Cortex of kidney (tissue), 1 donor: ENCODE data around the gene FAM3C.
"Not testable (repeated sequence)": the region's sequence is repeated elsewhere in the genome, so short reads cannot be mapped to it uniquely, and the experiment has no call there.

Experiments
- DNase-seq: peaks from one replicate; lab custom pipeline; 2025; lab: John Stamatoyannopoulos, UW

Gene FAM3C

GRCh38 chr7:121330053-121330833, 65.9 kb downstream of the FAM3C start:
- DNase-seq: no peak

- DNase-seq: no peak
Measured at GRCh38 chr7:121329191-121330052, 66.7 kb downstream of the FAM3C start.

GRCh38 chr7:121328508-121329190, 67.5 kb downstream of the FAM3C start, which contains the start of gene WNT16:
Gene WNT16, plus strand, starts transcription at chr7:121329000. Its CDS starts 293 bp downstream, at chr7:121329293.
- DNase-seq: no peak

GRCh38 chr7:121327671-121328070, 68.4 kb downstream of the FAM3C start:
- DNase-seq: no peak

- DNase-seq: no peak
Measured at GRCh38 chr7:121323515-121324302, 72.4 kb downstream of the FAM3C start.

- no peak for DNase-seq
Measured at GRCh38 chr7:121322460-121322859, 73.6 kb downstream of the FAM3C start.

- not testable (repeated sequence) for DNase-seq
Measured at GRCh38 chr7:121315170-121315569, 80.9 kb downstream of the FAM3C start.

GRCh38 chr7:121313793-121314676, 82.1 kb downstream of the FAM3C start:
- no peak for DNase-seq

- DNase-seq: no peak
Measured at GRCh38 chr7:121313220-121313792, 82.8 kb downstream of the FAM3C start.

- no peak for DNase-seq
Measured at GRCh38 chr7:121307021-121307574, 89.0 kb downstream of the FAM3C start.

GRCh38 chr7:121306565-121306964, 89.5 kb downstream of the FAM3C start:
- no peak for DNase-seq

- no peak for DNase-seq
Measured at GRCh38 chr7:121305109-121305508, 91.0 kb downstream of the FAM3C start.

GRCh38 chr7:121304102-121304658, 91.9 kb downstream of the FAM3C start:
- DNase-seq: no peak

GRCh38 chr7:121303422-121304101, 92.5 kb downstream of the FAM3C start:
- no peak for DNase-seq

GRCh38 chr7:121302214-121302745, 93.8 kb downstream of the FAM3C start:
- DNase-seq: no peak

GRCh38 chr7:121301446-121302213, 94.5 kb downstream of the FAM3C start:
- no peak for DNase-seq

- DNase-seq: no peak
Measured at GRCh38 chr7:121300685-121301420, 95.3 kb downstream of the FAM3C start.
